GM23338 (cell line): ENCODE measurements around the gene RNF212B. TPM values are rescaled to one million over a fixed set of nuclear protein-coding genes. Genes with fewer than 3 reads are reported as not detected.

Experiments used
- ATAC-seq: fragments of 200-7000 bp; cut with Tn5 transposase; 3 replicates; pipeline ENCODE4 v1.9.1; 2020
- DNase-seq: peaks from one replicate; pipeline ENCODE4 v3.0.0-alpha.2; 2015; ENCODE audit warnings: low spot score
- H2AFZ ChIP-seq: fragments of 200-600 bp; sonication (generic); 2 replicates; pipeline ENCODE4 v1.8.0; 2016; ENCODE audit warnings: antibody characterized with exemption, mild to moderate bottlenecking, moderate library complexity
- H3F3A ChIP-seq: fragments of 200-600 bp; sonication (generic); replicated peaks from 2 replicates; pipeline ENCODE4 v1.8.0; 2017; ENCODE audit warnings: antibody characterized with exemption, mixed run types, low read depth
- H3K27ac ChIP-seq: fragments of 200-600 bp; sonication (generic); 2 replicates; pipeline ENCODE4 v1.6.1; 2016; ENCODE audit warnings: low read depth
- H3K27me3 ChIP-seq: fragments of 200-600 bp; sonication (generic); 2 replicates; pipeline ENCODE4 v1.8.0; 2016; ENCODE audit warnings: mild to moderate bottlenecking, mixed run types, moderate library complexity; ENCODE audit not compliant: insufficient read depth
- H3K36me3 ChIP-seq: fragments of 200-600 bp; sonication (generic); 2 replicates; pipeline ENCODE4 v1.8.0; 2016; ENCODE audit warnings: mild to moderate bottlenecking; ENCODE audit not compliant: insufficient read depth
- H3K4me1 ChIP-seq: fragments of 200-600 bp; sonication (generic); 2 replicates; pipeline ENCODE4 v1.8.0; 2016; ENCODE audit warnings: mild to moderate bottlenecking, moderate library complexity; ENCODE audit not compliant: insufficient read depth
- H3K4me2 ChIP-seq: fragments of 200-600 bp; sonication (generic); 2 replicates; pipeline ENCODE4 v1.7.1; 2017; ENCODE audit warnings: mixed run types
- H3K4me3 ChIP-seq: fragments of 200-600 bp; sonication (generic); 2 replicates; pipeline ENCODE4 v1.6.1; 2016; ENCODE audit warnings: mixed run types
- H3K79me2 ChIP-seq: fragments of 200-600 bp; sonication (generic); replicated peaks from 2 replicates; pipeline ENCODE4 v1.8.0; 2017; ENCODE audit warnings: mild to moderate bottlenecking; ENCODE audit not compliant: insufficient read depth
- H3K9me2 ChIP-seq: fragments of 200-600 bp; sonication (generic); 2 replicates; pipeline ENCODE4 v1.8.0; 2017; ENCODE audit not compliant: insufficient read depth
- H4K20me1 ChIP-seq: fragments of 200-600 bp; sonication (generic); replicated peaks from 2 replicates; pipeline ENCODE4 v1.8.0; 2017; ENCODE audit warnings: mild to moderate bottlenecking; ENCODE audit not compliant: insufficient read depth
- H3K27ac Mint-ChIP-seq: 2 replicates; pipeline ENCODE4 v1.8.0; 2020; ENCODE audit warnings: inconsistent platforms, mild to moderate bottlenecking, moderate library complexity, mixed read lengths
- H3K27me3 Mint-ChIP-seq: 3 replicates; pipeline ENCODE4 v1.8.0; 2022; ENCODE audit warnings: low read depth, mild to moderate bottlenecking, moderate library complexity, mixed read lengths, inconsistent platforms; ENCODE audit not compliant: insufficient read depth, poor library complexity
- H3K36me3 Mint-ChIP-seq: 3 replicates; pipeline ENCODE4 v1.8.0; 2021; ENCODE audit warnings: low read depth, mild to moderate bottlenecking, inconsistent platforms, moderate library complexity, mixed read lengths
- H3K4me1 Mint-ChIP-seq: 3 replicates; pipeline ENCODE4 v1.8.0; 2020; ENCODE audit warnings: mild to moderate bottlenecking, inconsistent platforms, mixed read lengths
- H3K4me3 Mint-ChIP-seq: 3 replicates; pipeline ENCODE4 v1.8.0; 2021; ENCODE audit warnings: moderate library complexity, mild to moderate bottlenecking, inconsistent platforms, mixed read lengths
- H3K9me3 Mint-ChIP-seq: 3 replicates; pipeline ENCODE4 v1.8.0; 2020; ENCODE audit warnings: moderate library complexity, mild to moderate bottlenecking, inconsistent platforms, mixed read lengths
- CTCF ChIP-seq, 2 experiments: fragments of 200-600 bp in 1 of 2; sonication (generic) in 1 of 2; conservative IDR thresholded peaks; 2 replicates each; pipeline versions ENCODE4 v1.5.1 to v1.6.1; 2016 to 2017; ENCODE audit warnings: antibody characterized with exemption in 2 of 2, low read depth in 2 of 2, mild to moderate bottlenecking in 2 of 2, moderate library complexity in 1 of 2
- ETS1 ChIP-seq: IDR thresholded peaks from 2 replicates; pipeline ENCODE4 v1.6.1; 2016; ENCODE audit warnings: antibody characterized with exemption
- EZH2 ChIP-seq: fragments of 200-600 bp; sonication (generic); IDR thresholded peaks from one replicate; pipeline ENCODE4 v1.8.0; 2017; ENCODE audit warnings: antibody characterized with exemption, mild to moderate bottlenecking, low read depth; ENCODE audit not compliant: unreplicated experiment
- EZH2phosphoT487 ChIP-seq: fragments of 200-600 bp; sonication (generic); IDR thresholded peaks from one replicate; pipeline ENCODE4 v1.8.1; 2018; ENCODE audit warnings: antibody characterized with exemption; ENCODE audit not compliant: unreplicated experiment
- NANOG ChIP-seq: IDR thresholded peaks from 2 replicates; pipeline ENCODE4 v1.6.1; 2016; ENCODE audit warnings: antibody characterized with exemption, borderline replicate concordance
- POLR2AphosphoS5 ChIP-seq: IDR thresholded peaks from 2 replicates; pipeline ENCODE4 v1.6.1; 2016; ENCODE audit warnings: antibody characterized with exemption, low read depth
- REST ChIP-seq: IDR thresholded peaks from one replicate; pipeline ENCODE4 v1.6.1; 2018; ENCODE audit warnings: antibody characterized with exemption; ENCODE audit not compliant: unreplicated experiment
- STAT1 ChIP-seq: IDR thresholded peaks from one replicate; pipeline ENCODE4 v1.6.1; 2016; ENCODE audit warnings: antibody characterized with exemption; ENCODE audit not compliant: unreplicated experiment
- ZNF114 ChIP-seq: fragments of 250-450 bp; sonication (Bioruptor Pico); IDR thresholded peaks from 2 replicates; pipeline ENCODE4 v1.5.0; 2020; ENCODE audit warnings: mild to moderate bottlenecking, moderate library complexity
- ZNF331 ChIP-seq: fragments of 250-450 bp; sonication (Bioruptor Pico); IDR thresholded peaks from 2 replicates; pipeline ENCODE4 v1.5.0; 2020; ENCODE audit warnings: low read depth, mild to moderate bottlenecking, moderate library complexity
- polyA plus RNA-seq: library from polyadenylated mRNA; unstranded; fragments of >200 nt; fragmentation: Nextera tagmentation; extraction: Ambion mirVana; gene quantifications from 2 replicates; pipeline ENCODE4 v1.2.1, GENCODE V29; 2016
- total RNA-seq: library from RNA; depleted of rRNA; stranded (reverse); fragments of >200 nt; shearing (Covaris generic); gene quantifications from 2 replicates; pipeline ENCODE4 v1.2.3, GENCODE V29; 2014

The RNF212B gene
- total and polyA plus RNA-seq, 2 experiments from 2014 or later = not detected

- peaks cover 26% of the 10 kb centered on the region for H3K4me1 Mint-ChIP-seq
- Histone ChIP-seq H3K79me2 (peaks cover 11% of the 10 kb centered on the region; the same call in 1 of the 2 replicates), H3K9me2 (no peaks in the 10 kb centered on the region), H3K27ac (peak overlapping the region; percentile 82), H3K4me2 (peak overlapping the region; percentile 96), H3K4me3 (peak overlapping the region; percentile 85), H4K20me1 (no peaks in the 10 kb centered on the region; the same call in 1 of the 2 replicates), H2AFZ (peak overlapping the region; percentile 45; the same call in 1 of the 2 replicates), H3K4me1 (peaks cover 15% of the 10 kb centered on the region), H3K27me3 (peaks cover 27% of the 10 kb centered on the region), H3K36me3 (no peaks in the 10 kb centered on the region; the same call in 1 of the 2 replicates), H3F3A (peaks cover 12% of the 10 kb centered on the region)
- no peak for ATAC-seq
- H3K27ac Mint-ChIP-seq = peak overlapping the region; percentile 96
- peaks cover 20% of the 10 kb centered on the region; the same call in 2 of the 3 replicates for H3K36me3 Mint-ChIP-seq
- peaks cover 18% of the 10 kb centered on the region for H3K27me3 Mint-ChIP-seq
- DNase-seq = no peak
- peak overlapping the region; percentile 94 for H3K4me3 Mint-ChIP-seq
- TF ChIP-seq REST (no peak), ZNF114 (CRISPR knock-in tag) (no peak), ZNF331 (CRISPR knock-in tag) (no peak), EZH2 (no peak), STAT1 (no peak)
- H3K9me3 Mint-ChIP-seq = no peaks in the 10 kb centered on the region; the same call in 2 of the 3 replicates
These were observed 69.4 kb downstream of the RNF212B start for GRCh38 chr14:23307146-23307530.

- peak overlapping the region; percentile 85 for H3K4me3 ChIP-seq
- no peaks in the 10 kb centered on the region; the same call in 1 of the 2 replicates for H4K20me1 ChIP-seq
- no peak for DNase-seq
- H3K4me2 ChIP-seq = peak overlapping the region; percentile 96
- no peak overlapping the region for H3K27ac ChIP-seq
- peaks cover 15% of the 10 kb centered on the region for H3K4me1 ChIP-seq
- peaks cover 13% of the 10 kb centered on the region for H3K27me3 Mint-ChIP-seq
- no peak overlapping the region for H3K27ac Mint-ChIP-seq
- H3F3A ChIP-seq = peaks cover 12% of the 10 kb centered on the region; the same call in 1 of the 2 replicates
- H3K4me3 Mint-ChIP-seq = peak overlapping the region; percentile 94
- peaks cover 25% of the 10 kb centered on the region for H3K4me1 Mint-ChIP-seq
- H3K36me3 ChIP-seq = no peaks in the 10 kb centered on the region; the same call in 1 of the 2 replicates
- H3K27me3 ChIP-seq = peaks cover 22% of the 10 kb centered on the region
- peaks cover 11% of the 10 kb centered on the region; the same call in 1 of the 2 replicates for H3K79me2 ChIP-seq
- H2AFZ ChIP-seq = no peak overlapping the region
- peaks cover 24% of the 10 kb centered on the region; the same call in 2 of the 3 replicates for H3K36me3 Mint-ChIP-seq
- H3K9me2 ChIP-seq = no peaks in the 10 kb centered on the region
- no peaks in the 10 kb centered on the region; the same call in 2 of the 3 replicates for H3K9me3 Mint-ChIP-seq
- no peak for ATAC-seq
- TF ChIP-seq NANOG = no peak
- TF ChIP-seq POLR2AphosphoS5 = no peak
- TF ChIP-seq ZNF114 (CRISPR knock-in tag) = no peak
- TF ChIP-seq EZH2phosphoT487 = no peak
- TF ChIP-seq REST = no peak
- TF ChIP-seq ZNF331 (CRISPR knock-in tag) = no peak
- TF ChIP-seq ETS1 = no peak
- no peak for TF ChIP-seq CTCF (conservative IDR thresholded peaks at IDR 0.05; ENCODE audit: low read depth in 2 of 2)
These were observed 70.2 kb downstream of the RNF212B start for GRCh38 chr14:23307687-23308644.
